ENCODE results near the gene YTHDC2.

The YTHDC2 gene

GRCh38 chr5:113524927-113525326 is 11.4 kb downstream of the YTHDC2 start:
- Histone ChIP-seq H3K36me3 (peaks cover 18 to 54% (median 39%) of the 10 kb centered on the region in 11 experiments), H3K27ac (peak overlapping the region in 8 of 11 experiments; percentile 18 to 69 (median 48); a peak in 12 of 22 replicates), H3K4me3 (peak overlapping the region in 3 of 10 experiments; percentile 24 to 35 (median 25); a peak in 4 of 20 replicates), H3K4me1 (peaks cover 14 to 34% (median 19%) of the 10 kb centered on the region in 10 experiments), H3K27me3 (no peaks in the 10 kb centered on the region), H3K9ac (peak overlapping the region in 3 of 11 experiments; percentile 5 to 55 (median 53); a peak in 2 of 22 replicates), H3K9me3 (replicated peaks in 1 of 11) (peaks cover 4 to 17% (median 10%) of the 10 kb centered on the region in 11 experiments; a peak in 21 of 22 replicates), H4K20me1 (peaks cover 0 to 8% (median 0%) of the 10 kb centered on the region in 11 experiments; a peak in 3 of 22 replicates), H3K4me2 (peak overlapping the region; percentile 24 to 91 (median 56); a peak in 20 of 22 replicates)
- TF ChIP-seq Cebpa-rat (IDR thresholded peaks at IDR 0.05), result no peak

GRCh38 chr5:113526421-113526820 is 12.9 kb downstream of the YTHDC2 start:
- no peak overlapping the region for H3K4me2 ChIP-seq
- H3K36me3 ChIP-seq, result peaks cover 18 to 54% (median 39%) of the 10 kb centered on the region in 11 experiments

GRCh38 chr5:113527746-113528145 is 14.3 kb downstream of the YTHDC2 start:
- H3K36me3 ChIP-seq, result peaks cover 27 to 64% (median 51%) of the 10 kb centered on the region in 11 experiments
- H4K20me1 ChIP-seq, result peaks cover 0 to 4% (median 0%) of the 10 kb centered on the region in 11 experiments; a peak in 2 of 22 replicates
- H3K4me3 ChIP-seq, result no peak overlapping the region
- H3K4me2 ChIP-seq, result no peak overlapping the region
- H3K9me3 ChIP-seq (replicated peaks in 1 of 11), result peaks cover 30 to 39% (median 32%) of the 10 kb centered on the region in 11 experiments
- H3K27me3 ChIP-seq, result no peaks in the 10 kb centered on the region
- no peak overlapping the region for H3K27ac ChIP-seq
- peaks cover 14 to 29% (median 19%) of the 10 kb centered on the region in 10 experiments for H3K4me1 ChIP-seq
- TF ChIP-seq Cebpa-rat (IDR thresholded peaks at IDR 0.05), result no peak
- H3K9ac ChIP-seq, result no peak overlapping the region

More at GRCh38 chr5:113526421-113526820, 12.9 kb downstream of the YTHDC2 start:
- Histone ChIP-seq H3K4me1 (peaks cover 14 to 34% (median 19%) of the 10 kb centered on the region in 10 experiments), H3K27me3 (no peaks in the 10 kb centered on the region), H3K9me3 (replicated peaks in 1 of 11) (peaks cover 18 to 26% (median 21%) of the 10 kb centered on the region in 11 experiments), H3K4me3 (no peak overlapping the region), H4K20me1 (peaks cover 0 to 6% (median 0%) of the 10 kb centered on the region in 11 experiments; a peak in 3 of 22 replicates), H3K9ac (no peak overlapping the region), H3K27ac (no peak overlapping the region)
- TF ChIP-seq Cebpa-rat (IDR thresholded peaks at IDR 0.05), result no peak

- no peak overlapping the region for H3K9ac ChIP-seq
- no peaks in the 10 kb centered on the region for H4K20me1 ChIP-seq
- TF ChIP-seq Cebpa-rat (IDR thresholded peaks at IDR 0.05), result no peak
- no peak overlapping the region for H3K27ac ChIP-seq
- H3K4me1 ChIP-seq, result no peaks in the 10 kb centered on the region
- no peaks in the 10 kb centered on the region for H3K27me3 ChIP-seq
- H3K4me3 ChIP-seq, result peak overlapping the region in 2 of 10 experiments; percentile 22 to 24; a peak in 3 of 20 replicates
- H3K4me2 ChIP-seq, result no peak overlapping the region
- H3K36me3 ChIP-seq, result peaks cover 61 to 98% (median 87%) of the 10 kb centered on the region in 11 experiments
- peaks cover 37 to 45% (median 40%) of the 10 kb centered on the region in 11 experiments for H3K9me3 ChIP-seq (replicated peaks in 1 of 11)
These were observed 18.1 kb downstream of the YTHDC2 start for GRCh38 chr5:113531481-113532159.

- H3K27ac ChIP-seq, result no peak overlapping the region
- no peak for TF ChIP-seq Cebpa-rat (IDR thresholded peaks at IDR 0.05)
- H3K4me3 ChIP-seq, result no peak overlapping the region
- H3K4me2 ChIP-seq, result no peak overlapping the region
- H4K20me1 ChIP-seq, result no peaks in the 10 kb centered on the region
- no peaks in the 10 kb centered on the region for H3K27me3 ChIP-seq
- no peak overlapping the region for H3K9ac ChIP-seq
- peaks cover 62 to 100% (median 86%) of the 10 kb centered on the region in 11 experiments for H3K36me3 ChIP-seq
- peaks cover 0 to 4% (median 1%) of the 10 kb centered on the region in 11 experiments; a peak in 14 of 22 replicates for H3K9me3 ChIP-seq (replicated peaks in 1 of 11)
- H3K4me1 ChIP-seq, result no peaks in the 10 kb centered on the region
These were observed 24.8 kb downstream of the YTHDC2 start for GRCh38 chr5:113538313-113538712.

GRCh38 chr5:113546703-113547183 is 33.2 kb downstream of the YTHDC2 start:
- peaks cover 66 to 99% (median 83%) of the 10 kb centered on the region in 11 experiments for H3K36me3 ChIP-seq
- H3K9me3 ChIP-seq (replicated peaks in 1 of 11), result no peaks in the 10 kb centered on the region
- no peak overlapping the region for H3K27ac ChIP-seq
- TF ChIP-seq Cebpa-rat (IDR thresholded peaks at IDR 0.05), result no peak
- no peaks in the 10 kb centered on the region for H3K4me1 ChIP-seq
- no peak overlapping the region for H3K9ac ChIP-seq
- H4K20me1 ChIP-seq, result no peaks in the 10 kb centered on the region
- no peak overlapping the region for H3K4me3 ChIP-seq
- no peak overlapping the region for H3K4me2 ChIP-seq
- no peaks in the 10 kb centered on the region for H3K27me3 ChIP-seq

GRCh38 chr5:113548396-113548795 is 34.9 kb downstream of the YTHDC2 start:
- H3K27ac ChIP-seq, result no peak overlapping the region
- H3K27me3 ChIP-seq, result no peaks in the 10 kb centered on the region
- no peak overlapping the region for H3K4me3 ChIP-seq
- no peak overlapping the region for H3K4me2 ChIP-seq
- no peaks in the 10 kb centered on the region for H4K20me1 ChIP-seq
- peaks cover 0 to 6% (median 0%) of the 10 kb centered on the region in 11 experiments; a peak in 2 of 22 replicates for H3K9me3 ChIP-seq (replicated peaks in 1 of 11)
- peaks cover 75 to 99% (median 85%) of the 10 kb centered on the region in 11 experiments for H3K36me3 ChIP-seq
- H3K9ac ChIP-seq, result no peak overlapping the region
- no peak for TF ChIP-seq Cebpa-rat (IDR thresholded peaks at IDR 0.05)
- no peaks in the 10 kb centered on the region for H3K4me1 ChIP-seq

GRCh38 chr5:113552137-113552536 is 38.6 kb downstream of the YTHDC2 start:
- Histone ChIP-seq H3K9me3 (replicated peaks in 1 of 11) (peaks cover 0 to 6% (median 0%) of the 10 kb centered on the region in 11 experiments; a peak in 2 of 22 replicates), H3K4me1 (no peaks in the 10 kb centered on the region), H3K9ac (no peak overlapping the region), H4K20me1 (no peaks in the 10 kb centered on the region), H3K36me3 (peaks cover 62 to 95% (median 73%) of the 10 kb centered on the region in 11 experiments), H3K27me3 (no peaks in the 10 kb centered on the region), H3K4me2 (no peak overlapping the region), H3K27ac (no peak overlapping the region), H3K4me3 (no peak overlapping the region)
- no peak for TF ChIP-seq Cebpa-rat (IDR thresholded peaks at IDR 0.05)

- TF ChIP-seq Cebpa-rat (IDR thresholded peaks at IDR 0.05), result no peak
- Histone ChIP-seq H3K4me1 (no peaks in the 10 kb centered on the region), H4K20me1 (no peaks in the 10 kb centered on the region), H3K4me2 (no peak overlapping the region), H3K9ac (no peak overlapping the region), H3K36me3 (peaks cover 62 to 95% (median 72%) of the 10 kb centered on the region in 11 experiments), H3K9me3 (replicated peaks in 1 of 11) (peaks cover 0 to 6% (median 0%) of the 10 kb centered on the region in 11 experiments; a peak in 2 of 22 replicates), H3K27me3 (no peaks in the 10 kb centered on the region), H3K27ac (no peak overlapping the region), H3K4me3 (no peak overlapping the region)
These were observed 39.1 kb downstream of the YTHDC2 start for GRCh38 chr5:113552620-113553019.
